Psoas muscle (tissue), 8 donors: ENCODE data around the gene ANKRD55. TPM values are rescaled to one million over a fixed set of nuclear protein-coding genes. Genes with fewer than 3 reads are reported as not detected.
"Not testable (repeated sequence)": the region's sequence is repeated elsewhere in the genome, so short reads cannot be mapped to it uniquely, and the experiment has no call there.

ENCODE experiments used
- ATAC-seq, 4 donors: fragments of 200-7000 bp; cut with Tn5 transposase; one replicate each; pipeline ENCODE4 v1.9.1; 2020; ENCODE audit warnings: moderate library complexity in 3 of 4, mild to moderate bottlenecking in 2 of 4
- DNase-seq, 2 donors: peaks; one replicate each; pipeline ENCODE4 v3.0.0-alpha.2; 2020
- H3K27ac ChIP-seq: fragments of 200-600 bp; one replicate; pipeline ENCODE4 v1.8.0; 2022
- H3K27me3 ChIP-seq, 3 donors: fragments of 200-600 bp in 1 of 3; one replicate each; pipeline versions ENCODE4 v1.6.1 to v1.8.0; 2013 to 2022; ENCODE audit warnings: low read length in 2 of 3, mild to moderate bottlenecking in 2 of 3, moderate library complexity in 1 of 3; ENCODE audit not compliant: insufficient read depth in 3 of 3
- H3K36me3 ChIP-seq, 2 donors: fragments of 200-600 bp in 1 of 2; one replicate each; pipeline versions ENCODE4 v1.6.1 to v1.8.0; 2013 to 2022; ENCODE audit warnings: low read depth in 1 of 2, mild to moderate bottlenecking in 1 of 2, moderate library complexity in 1 of 2; ENCODE audit not compliant: insufficient read depth in 1 of 2
- H3K4me1 ChIP-seq: fragments of 200-600 bp; one replicate; pipeline ENCODE4 v1.8.0; 2022
- H3K4me3 ChIP-seq: fragments of 200-600 bp; one replicate; pipeline ENCODE4 v1.8.0; 2022; ENCODE audit warnings: mild to moderate bottlenecking
- H3K9me3 ChIP-seq: fragments of 200-600 bp; one replicate; pipeline ENCODE4 v1.8.0; 2022
- WGBS, 3 donors: extraction: QIAGEN DNeasy Blood & Tissue Kit; methylation state at CpG; one replicate each; pipeline versions ENCODE4 v1.1.6 to v1.1.7; 2013; 5-methylcytosine and 5-hydroxymethylcytosine counted together
- intact Hi-C, 2 donors: fragments of 100-400 bp; cut with DNase I; formaldehyde crosslinking; loops; one replicate each; pipeline versions ENCODE4 v1.11.0 to v1.14.2; 2022
- polyA plus RNA-seq, 3 donors: library from polyadenylated mRNA; stranded (reverse); fragments of 200-250 nt; gene quantifications; one replicate each; pipeline ENCODE4 v1.2.3, GENCODE V29; 2013
- total RNA-seq, 4 donors: library from RNA; stranded (reverse); fragmentation: NEBNext Ultra II Directional in 2 of 4; extraction: Animal tissue kit (Norgen Biotek cat#: 25700) in 2 of 4; gene quantifications; one replicate each; pipeline versions ENCODE4 v1.2.1 to v1.2.4, GENCODE V29; 2021 to 2023
- TF ChIP-seq, protein P1 (sequence below): fragments of 200-600 bp; IDR thresholded peaks from one replicate; pipeline ENCODE4 v1.8.0; 2022; ENCODE audit warnings: antibody characterized with exemption
- donor health status: healthy with polysubstance abuse.
- donor health status: DM: no; HTN: no; CAD: no; lungs with moderate emphysema.
- donor health status: Bipolar disorder and iron deficiency.
- donor health status: healthy.
- donor health status: DM: yes; HTN: yes; CAD: no.
- donor health status: DM: no; HTN: no; CAD: no.
- donor health status: DM: no; HTN: no; CAD: no.
- donor health status: DM: yes; HTN: yes; CAD: no.

Gene ANKRD55
- total and polyA plus RNA-seq, 7 donors = 0.01 to 0.04 TPM; not detected in 5

DNA sequence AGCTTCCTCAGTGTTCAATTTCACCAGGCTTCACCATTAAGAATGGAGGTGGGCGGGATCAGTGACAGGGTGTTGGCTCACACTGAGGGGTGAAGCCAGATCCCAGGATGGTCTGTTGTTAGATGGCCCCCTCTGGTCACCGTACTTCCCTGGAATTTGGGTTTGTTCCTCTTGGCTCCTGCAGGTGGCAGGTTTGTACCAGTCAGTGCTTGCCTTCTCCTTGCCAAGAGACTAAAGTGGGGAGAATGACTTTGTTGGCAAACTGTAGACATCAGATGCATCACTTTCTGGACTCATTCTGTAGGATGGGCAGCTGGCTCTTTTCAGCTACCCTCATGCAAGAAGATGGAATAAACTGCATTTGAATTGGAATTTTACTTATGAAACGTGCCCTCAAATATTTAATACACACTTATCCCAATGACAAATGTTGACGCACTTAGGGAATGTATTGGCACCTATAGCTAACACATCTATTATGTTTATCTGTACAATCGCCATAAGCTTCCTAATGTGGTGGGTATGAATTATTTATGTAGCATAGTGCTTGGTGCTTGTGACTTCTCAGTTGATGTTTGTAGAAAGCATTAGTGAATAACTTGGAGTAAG, 31.4 kb upstream of the ANKRD55 start:
- intact Hi-C loops = no loop called here
- ATAC-seq = peak in 1 of 4 donors; percentile 36

GRCh38 chr5:56262279-56262678, 29.1 kb upstream of the ANKRD55 start:
- Histone ChIP-seq H3K27ac (no peak overlapping the region), H3K4me1 (no peaks in the 10 kb centered on the region), H3K27me3 (no peaks in the 10 kb centered on the region), H3K36me3 (no peaks in the 10 kb centered on the region), H3K4me3 (no peak overlapping the region), H3K9me3 (no peaks in the 10 kb centered on the region)
- TF ChIP-seq, protein P1, sequence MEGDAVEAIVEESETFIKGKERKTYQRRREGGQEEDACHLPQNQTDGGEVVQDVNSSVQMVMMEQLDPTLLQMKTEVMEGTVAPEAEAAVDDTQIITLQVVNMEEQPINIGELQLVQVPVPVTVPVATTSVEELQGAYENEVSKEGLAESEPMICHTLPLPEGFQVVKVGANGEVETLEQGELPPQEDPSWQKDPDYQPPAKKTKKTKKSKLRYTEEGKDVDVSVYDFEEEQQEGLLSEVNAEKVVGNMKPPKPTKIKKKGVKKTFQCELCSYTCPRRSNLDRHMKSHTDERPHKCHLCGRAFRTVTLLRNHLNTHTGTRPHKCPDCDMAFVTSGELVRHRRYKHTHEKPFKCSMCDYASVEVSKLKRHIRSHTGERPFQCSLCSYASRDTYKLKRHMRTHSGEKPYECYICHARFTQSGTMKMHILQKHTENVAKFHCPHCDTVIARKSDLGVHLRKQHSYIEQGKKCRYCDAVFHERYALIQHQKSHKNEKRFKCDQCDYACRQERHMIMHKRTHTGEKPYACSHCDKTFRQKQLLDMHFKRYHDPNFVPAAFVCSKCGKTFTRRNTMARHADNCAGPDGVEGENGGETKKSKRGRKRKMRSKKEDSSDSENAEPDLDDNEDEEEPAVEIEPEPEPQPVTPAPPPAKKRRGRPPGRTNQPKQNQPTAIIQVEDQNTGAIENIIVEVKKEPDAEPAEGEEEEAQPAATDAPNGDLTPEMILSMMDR = no peak
- no peak for ATAC-seq
- no peak for DNase-seq
- intact Hi-C loops = no loop called here
- 59 to 70% (median 67%) methylated on average over 3 of the region's 3 CpGs for WGBS, 3 donors

More for the DNA sequence above, 31.4 kb upstream of the ANKRD55 start:
- no peak for DNase-seq
- no peaks in the 10 kb centered on the region for H3K4me1 ChIP-seq
- WGBS, 3 donors = 47 to 52% (median 50%) methylated on average over 5 of the region's 5 CpGs
- H3K9me3 ChIP-seq = no peaks in the 10 kb centered on the region
- no peak overlapping the region for H3K4me3 ChIP-seq
- TF ChIP-seq, protein P1 = peak; percentile 40
- no peaks in the 10 kb centered on the region for H3K27me3 ChIP-seq
- no peaks in the 10 kb centered on the region for H3K36me3 ChIP-seq
- H3K27ac ChIP-seq = no peak overlapping the region

- Histone ChIP-seq H3K27me3 (no peaks in the 10 kb centered on the region), H3K4me1 (no peaks in the 10 kb centered on the region), H3K4me3 (no peak overlapping the region), H3K9me3 (no peaks in the 10 kb centered on the region), H3K27ac (no peak overlapping the region), H3K36me3 (no peaks in the 10 kb centered on the region)
- TF ChIP-seq, protein P1 = no peak
- ATAC-seq = peak in 1 of 4 donors; percentile 25
- intact Hi-C loops = no loop called here
- no peak for DNase-seq
- 50 to 57% (median 51%) methylated on average over 2 of the region's 2 CpGs for WGBS, 3 donors
Measured at GRCh38 chr5:56259002-56259511, 25.9 kb upstream of the ANKRD55 start.

DNA sequence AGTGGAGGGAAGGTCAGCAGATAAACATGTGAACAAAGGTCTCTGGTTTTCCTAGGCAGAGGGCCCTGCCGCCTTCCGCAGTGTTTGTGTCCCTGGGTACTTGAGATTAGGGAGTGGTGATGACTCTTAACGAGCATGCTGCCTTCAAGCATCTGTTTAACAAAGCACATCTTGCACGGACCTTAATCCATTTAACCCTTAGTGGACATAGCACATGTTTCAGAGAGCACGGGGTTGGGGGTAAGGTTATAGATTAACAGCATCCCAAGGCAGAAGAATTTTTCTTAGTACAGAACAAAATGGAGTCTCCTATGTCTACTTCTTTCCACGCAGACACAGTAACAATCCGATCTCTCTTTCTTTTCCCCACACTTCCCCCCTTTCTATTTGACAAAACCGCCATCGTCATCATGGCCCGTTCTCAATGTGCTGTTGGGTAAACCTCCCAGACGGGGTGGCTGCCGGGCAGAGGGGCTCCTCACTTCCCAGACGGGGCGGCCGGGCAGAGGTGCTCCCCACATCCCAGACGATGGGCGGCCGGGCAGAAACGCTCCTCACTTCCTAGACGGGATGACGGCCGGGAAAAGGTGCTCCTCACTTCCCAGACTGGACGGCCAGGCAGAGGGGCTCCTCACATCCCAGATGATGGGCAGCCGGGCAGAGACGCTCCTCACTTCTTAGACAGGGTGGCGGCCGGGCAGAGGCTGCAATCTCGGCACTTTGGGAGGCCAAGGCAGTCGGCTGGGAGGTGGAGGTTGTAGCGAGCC, 24.8 kb upstream of the ANKRD55 start:
- ATAC-seq, H3K36me3 ChIP-seq, H3K4me1 ChIP-seq, DNase-seq, H3K9me3 ChIP-seq, H3K4me3 ChIP-seq, intact Hi-C loops, H3K27me3 ChIP-seq, H3K27ac ChIP-seq: not testable (repeated sequence)
- WGBS, 3 donors = 86 to 90% (median 88%) methylated on average over 24 to 27 of the region's 30 CpGs

DNA sequence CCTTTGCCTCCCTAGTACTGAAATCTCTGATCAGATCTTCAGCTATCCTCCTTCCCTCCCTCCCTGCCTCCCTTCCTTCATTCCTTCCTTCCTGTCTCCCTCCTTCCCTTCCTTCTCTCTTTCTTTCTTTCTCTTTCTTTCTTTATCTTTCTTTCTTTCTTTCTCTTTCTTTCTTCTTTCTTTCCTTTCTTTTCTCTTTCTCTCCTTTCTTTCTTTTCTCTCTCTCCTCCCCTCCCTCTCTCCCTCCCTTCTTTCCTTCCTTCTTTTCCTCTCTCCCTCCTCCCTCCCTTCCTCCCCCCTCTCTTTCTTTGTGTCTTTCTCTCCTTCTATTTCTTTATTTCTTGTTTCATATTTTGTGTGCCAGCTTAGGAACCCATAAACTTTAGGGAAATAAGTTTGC, 23.9 kb upstream of the ANKRD55 start:
- no peak for DNase-seq
- no peak overlapping the region for H3K27ac ChIP-seq
- no peaks in the 10 kb centered on the region for H3K36me3 ChIP-seq
- TF ChIP-seq, protein P1 = no peak
- intact Hi-C loops = no loop called here
- no peak overlapping the region for H3K4me3 ChIP-seq
- H3K4me1 ChIP-seq = no peaks in the 10 kb centered on the region
- H3K27me3 ChIP-seq = no peaks in the 10 kb centered on the region
- H3K9me3 ChIP-seq = no peaks in the 10 kb centered on the region
- ATAC-seq = no peak
